Stimulated activated CD8-positive, alpha-beta memory T cell treated with anti-CD3 and anti-CD28 coated beads, Interleukin-4, amount 100 ng/mL, for 48 hours (primary cell): ENCODE results near the gene CPZ.
"Not testable (repeated sequence)": the region's sequence is repeated elsewhere in the genome, so short reads cannot be mapped to it uniquely, and the experiment has no call there.

Experiments used
- DNase-seq: peaks from one replicate; pipeline ENCODE4 v3.0.0-alpha.2; 2020

The CPZ gene

DNA sequence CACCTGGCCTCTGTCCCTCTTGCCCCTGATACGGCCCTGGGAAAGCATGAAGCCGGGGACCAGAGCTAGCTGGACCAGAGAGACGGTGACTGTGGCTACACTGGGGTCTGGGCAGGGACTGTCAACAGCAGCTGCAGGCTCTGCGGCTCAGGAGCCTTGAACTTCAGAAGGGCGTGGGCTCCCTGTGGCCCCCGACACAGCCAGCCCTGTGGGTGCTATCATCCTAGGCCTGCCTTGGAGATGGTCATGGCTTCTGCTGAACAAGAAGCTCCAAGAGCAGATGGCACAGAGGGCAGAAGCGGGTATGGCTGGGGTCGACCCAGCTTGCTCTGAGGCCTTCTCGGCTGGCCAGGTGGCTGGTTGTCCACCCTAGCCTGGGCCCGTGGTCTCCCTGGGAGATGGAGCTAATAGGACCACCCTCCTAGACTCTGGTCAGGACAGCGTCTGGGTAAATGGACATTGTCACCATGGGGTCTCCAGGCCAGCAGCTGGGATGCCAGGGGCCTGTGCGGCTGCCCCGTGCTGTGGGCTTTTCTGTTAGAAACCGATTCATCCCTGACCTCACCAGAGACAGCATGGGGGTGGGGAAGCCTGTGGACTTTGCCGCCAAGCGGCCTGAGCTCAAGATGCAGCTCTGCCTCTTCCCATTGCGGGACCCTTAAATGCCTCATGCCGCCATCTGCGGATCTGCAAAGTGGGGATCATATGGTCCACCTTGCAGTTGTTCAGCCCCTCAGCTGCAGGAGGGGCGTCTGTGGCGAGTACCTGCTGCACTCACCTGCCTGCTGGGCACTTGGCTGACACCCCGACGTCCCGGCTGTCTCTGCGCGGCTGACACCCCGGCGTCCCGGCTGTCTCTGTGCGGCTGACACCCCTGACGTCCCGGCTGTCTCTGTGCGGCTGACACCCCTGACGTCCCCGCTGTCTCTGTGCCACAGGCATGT is 21.1 kb downstream of the CPZ start:
- DNase-seq: no peak

DNA sequence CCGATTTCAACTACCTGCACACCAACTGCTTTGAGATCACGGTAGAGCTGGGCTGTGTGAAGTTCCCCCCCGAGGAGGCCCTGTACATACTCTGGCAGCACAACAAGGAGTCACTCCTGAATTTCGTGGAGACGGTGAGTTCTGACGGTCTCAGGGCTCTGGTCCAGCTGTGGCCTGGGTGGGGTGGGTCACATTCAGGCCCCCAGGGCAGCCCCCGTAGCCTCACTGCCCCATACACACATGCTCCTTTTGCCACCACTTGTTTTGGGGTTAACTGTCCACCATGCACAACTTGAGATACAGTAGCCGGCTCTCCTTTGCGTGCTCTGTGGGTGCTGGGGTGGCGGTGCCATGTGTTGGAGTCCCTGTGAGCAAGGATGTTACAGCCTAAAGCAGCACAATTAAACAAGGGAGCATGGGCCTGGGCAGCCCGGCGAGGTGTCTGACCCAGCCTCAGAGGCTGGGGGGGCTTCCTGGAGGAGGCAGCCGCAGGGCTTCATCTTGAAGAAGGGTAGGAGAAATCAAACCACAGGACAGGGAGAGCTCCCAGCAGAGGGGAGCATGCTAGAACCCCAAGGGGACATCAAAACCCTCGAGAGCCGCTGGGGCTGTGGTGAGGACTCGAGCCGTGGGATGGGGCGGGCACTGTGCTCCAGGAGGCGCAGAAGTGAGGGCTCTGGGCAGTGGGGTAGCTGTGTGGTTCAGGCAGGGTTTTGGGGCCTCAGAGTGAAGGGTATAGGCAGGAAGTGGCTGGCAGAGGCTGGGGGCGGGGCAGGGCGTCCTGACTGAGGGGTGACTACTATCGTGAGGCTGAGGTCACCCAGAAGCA is 22.0 kb downstream of the CPZ start:
- DNase-seq: no peak

DNA sequence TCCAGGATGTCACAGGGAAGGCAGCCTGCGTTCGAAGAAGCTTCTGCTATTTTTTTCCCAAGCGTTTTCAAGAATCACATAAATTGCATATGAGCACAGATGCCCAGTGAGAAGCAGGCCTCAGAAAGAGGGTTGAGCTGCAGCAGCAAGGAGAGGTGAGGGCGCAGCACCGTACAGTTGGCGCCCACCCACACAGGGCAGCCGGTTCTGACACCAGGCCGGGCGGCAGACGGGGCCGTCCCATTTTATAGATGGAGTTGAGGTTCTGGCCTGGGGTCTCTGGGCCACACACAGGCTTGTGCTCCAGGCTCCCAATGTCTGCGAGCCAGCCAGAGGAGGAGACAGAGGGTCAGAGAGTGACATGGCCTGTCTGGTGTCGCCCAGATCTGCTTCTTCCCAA is 22.8 kb downstream of the CPZ start:
- DNase-seq: no peak

DNA sequence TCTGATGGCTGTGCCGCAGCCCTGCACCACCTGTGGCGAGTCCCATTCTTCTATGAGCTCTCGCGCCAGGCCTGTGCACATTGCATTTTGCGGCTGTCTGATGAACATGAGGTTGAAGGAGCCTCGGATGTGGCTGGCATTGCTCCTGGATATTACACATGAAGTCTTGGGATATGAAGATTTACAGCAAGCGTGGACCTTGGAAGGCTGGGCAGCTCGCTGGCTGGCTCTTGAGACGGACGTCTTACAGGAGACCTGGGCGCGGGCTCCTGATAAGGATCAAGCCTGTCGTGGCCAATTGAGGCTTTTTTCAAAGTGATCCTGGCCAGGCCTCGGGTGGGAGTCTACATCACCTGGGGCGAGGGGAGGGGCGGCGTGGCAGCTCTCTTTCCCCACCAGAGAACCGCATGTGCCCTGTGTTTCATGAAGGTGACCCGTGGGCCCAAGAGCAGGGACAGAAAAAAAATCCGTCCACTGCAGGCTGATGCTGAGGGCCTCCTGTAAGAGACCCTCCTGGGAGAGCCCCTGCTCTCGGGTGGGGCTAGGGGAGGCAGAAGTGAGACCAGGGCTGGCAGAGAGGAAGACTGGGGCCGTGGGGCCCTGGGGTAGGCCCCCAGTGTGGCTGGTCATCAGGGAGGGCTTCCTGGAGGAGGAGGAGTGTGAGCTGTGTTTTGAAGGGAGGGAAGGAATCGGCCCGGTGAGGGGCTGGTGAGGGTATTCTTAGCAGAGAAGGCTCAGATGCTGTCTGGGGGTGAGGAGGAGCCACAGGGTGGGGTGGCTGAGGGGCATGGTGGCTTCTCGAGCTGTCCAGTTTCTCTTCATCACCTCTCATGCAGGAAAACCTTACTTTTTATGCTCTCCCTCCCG is 23.6 kb downstream of the CPZ start:
- no peak for DNase-seq

DNA sequence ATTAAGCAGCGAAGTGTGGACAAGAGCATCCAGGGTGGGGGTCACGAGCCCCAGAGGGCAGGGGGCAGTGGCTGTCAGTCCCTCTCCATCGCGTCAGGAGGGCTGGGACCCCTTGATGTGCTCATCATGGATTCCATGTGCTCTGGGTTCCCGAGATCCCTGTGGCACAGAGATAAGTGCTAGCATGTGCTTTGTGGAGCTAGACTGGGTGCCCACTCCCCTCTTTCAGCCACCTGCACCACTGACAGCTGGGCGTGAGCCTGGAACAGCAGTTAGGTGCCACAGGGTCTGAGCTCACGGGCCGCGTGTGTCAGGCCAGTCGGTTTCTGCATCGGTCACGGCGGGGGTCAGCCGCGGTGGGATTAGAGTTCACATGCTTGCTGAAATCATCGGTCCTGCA is 24.3 kb downstream of the CPZ start:
- DNase-seq: no peak

DNA sequence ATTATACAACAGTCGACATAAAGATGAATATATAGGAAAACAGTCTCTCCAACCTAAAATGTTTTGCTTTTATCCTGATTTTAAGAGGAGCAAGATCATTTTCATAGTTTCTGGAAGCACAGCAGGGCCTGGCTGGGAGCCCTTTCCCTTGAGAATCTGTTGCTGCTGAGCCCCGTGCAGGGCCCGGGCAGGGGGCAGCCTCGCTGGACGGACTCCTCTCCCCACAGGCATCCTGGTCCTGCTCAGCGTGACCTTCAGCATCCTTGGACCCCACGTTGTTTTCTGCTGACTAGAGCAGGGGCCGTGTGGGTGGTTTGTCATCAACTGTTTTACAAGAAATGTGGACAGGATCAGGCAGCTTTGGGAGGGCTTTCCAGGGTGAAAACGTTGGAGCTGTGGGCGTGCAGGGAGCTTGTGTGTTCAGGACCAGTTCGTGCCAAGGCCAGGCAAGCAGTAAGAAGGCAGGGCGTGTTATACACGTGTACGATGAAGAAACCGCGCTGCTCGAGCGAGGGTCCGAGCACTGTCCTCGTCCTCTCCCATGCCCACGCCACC is 25.0 kb downstream of the CPZ start:
- no peak for DNase-seq

DNA sequence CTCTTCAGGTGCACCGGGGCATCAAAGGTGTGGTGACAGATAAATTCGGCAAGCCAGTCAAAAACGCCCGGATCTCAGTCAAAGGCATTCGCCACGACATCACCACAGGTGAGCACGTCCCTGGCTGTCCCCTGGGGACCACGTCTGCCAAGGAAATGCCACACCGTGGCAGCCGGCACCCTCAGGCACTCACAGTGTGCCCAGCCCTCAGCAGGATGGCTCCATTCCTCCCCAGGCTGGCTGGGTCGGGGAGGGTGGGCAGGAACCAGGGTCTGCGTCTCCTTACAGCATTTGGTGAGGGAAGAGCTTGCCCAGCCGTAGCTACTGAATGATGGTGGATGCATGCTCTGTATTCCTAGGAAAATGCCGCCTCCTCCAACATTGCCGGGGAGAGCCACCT is 25.9 kb downstream of the CPZ start:
- no peak for DNase-seq

DNA sequence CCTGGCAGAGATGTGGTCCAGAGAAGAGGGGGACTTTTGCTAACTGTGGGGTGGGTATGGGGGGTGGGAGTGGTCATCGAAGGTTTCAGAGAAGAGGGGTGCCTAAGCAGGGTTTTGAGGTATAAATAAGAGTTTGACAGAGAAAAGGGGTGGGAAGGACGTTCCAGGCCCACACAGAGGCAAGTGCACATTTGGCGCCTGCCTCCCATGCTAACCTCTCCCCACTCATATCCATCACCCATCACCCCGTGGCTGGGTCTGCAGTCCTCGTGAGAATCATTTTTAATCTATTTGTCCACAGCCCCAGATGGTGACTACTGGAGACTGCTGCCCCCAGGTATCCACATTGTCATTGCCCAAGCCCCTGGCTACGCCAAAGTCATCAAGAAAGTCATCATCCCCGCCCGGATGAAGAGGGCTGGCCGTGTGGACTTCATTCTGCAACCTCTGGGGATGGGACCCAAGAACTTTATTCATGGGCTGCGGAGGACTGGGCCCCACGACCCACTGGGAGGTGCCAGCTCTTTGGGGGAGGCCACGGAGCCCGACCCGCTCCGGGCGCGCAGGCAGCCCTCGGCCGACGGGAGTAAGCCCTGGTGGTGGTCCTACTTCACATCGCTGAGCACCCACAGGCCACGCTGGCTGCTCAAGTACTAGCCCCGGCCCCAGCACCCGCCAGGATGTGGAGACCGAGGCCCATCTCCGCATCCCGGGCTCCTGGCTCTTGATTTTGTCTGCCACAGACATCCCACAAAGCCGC is 26.6 kb downstream of the CPZ start:
- no peak for DNase-seq

DNA sequence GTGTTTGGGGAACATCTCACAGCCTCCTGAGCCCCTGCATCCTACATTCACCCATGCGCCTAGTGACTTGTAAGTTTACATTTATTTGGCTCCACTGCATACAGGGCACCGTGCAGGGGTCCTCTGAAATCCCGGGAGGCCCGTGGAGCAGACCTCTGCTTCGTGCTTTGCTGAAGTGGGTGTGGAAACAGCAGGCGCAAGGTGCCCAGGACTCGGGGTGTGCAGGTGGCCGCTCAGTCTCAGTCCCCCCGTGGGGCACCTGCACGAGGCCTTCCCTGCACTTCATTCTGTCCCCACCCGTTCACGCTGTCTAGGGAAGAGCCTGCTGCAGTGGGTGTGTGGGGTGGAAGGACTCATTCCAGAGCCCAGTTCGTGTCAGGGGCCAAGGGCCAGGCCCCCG is 28.6 kb downstream of the CPZ start:
- not testable (repeated sequence) for DNase-seq

DNA sequence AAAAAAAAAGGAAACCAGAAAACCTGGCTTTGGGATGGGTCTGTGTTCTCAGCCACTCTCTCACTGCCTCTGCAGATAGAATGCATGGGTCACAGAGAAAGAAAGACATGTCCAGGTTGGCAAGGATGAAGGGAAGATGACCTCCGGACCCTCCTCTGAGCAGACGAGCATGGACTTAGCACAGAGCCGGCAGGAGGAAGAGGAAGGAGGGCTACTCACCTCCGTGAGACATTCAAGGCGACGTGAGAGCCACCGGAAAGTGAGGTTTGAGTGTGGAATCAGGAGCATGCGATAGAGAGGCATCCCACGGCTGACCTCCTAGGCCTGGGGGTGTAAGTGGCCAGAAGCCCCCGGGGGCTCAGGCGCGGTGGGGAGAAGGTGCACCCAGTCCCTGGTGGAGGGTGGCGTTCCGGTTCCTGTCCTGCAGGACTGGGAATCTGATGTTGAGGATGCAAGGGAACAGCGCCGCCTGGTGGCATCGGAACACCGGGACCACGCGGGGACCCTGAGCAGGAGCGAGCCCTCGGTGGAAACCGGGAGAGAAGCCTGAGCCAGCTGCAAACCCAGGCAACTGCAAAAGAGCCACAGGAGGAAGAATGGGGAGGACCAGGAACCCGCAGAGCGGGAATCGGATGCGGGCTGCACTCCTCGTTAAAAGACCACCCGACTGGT is 32.2 kb downstream of the CPZ start:
- not testable (repeated sequence) for DNase-seq

DNA sequence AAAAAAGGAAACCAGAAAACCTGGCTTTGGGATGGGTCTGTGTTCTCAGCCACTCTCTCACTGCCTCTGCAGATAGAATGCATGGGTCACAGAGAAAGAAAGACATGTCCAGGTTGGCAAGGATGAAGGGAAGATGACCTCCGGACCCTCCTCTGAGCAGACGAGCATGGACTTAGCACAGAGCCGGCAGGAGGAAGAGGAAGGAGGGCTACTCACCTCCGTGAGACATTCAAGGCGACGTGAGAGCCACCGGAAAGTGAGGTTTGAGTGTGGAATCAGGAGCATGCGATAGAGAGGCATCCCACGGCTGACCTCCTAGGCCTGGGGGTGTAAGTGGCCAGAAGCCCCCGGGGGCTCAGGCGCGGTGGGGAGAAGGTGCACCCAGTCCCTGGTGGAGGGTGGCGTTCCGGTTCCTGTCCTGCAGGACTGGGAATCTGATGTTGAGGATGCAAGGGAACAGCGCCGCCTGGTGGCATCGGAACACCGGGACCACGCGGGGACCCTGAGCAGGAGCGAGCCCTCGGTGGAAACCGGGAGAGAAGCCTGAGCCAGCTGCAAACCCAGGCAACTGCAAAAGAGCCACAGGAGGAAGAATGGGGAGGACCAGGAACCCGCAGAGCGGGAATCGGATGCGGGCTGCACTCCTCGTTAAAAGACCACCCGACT is 37.8 kb downstream of the CPZ start:
- not testable (repeated sequence) for DNase-seq

DNA sequence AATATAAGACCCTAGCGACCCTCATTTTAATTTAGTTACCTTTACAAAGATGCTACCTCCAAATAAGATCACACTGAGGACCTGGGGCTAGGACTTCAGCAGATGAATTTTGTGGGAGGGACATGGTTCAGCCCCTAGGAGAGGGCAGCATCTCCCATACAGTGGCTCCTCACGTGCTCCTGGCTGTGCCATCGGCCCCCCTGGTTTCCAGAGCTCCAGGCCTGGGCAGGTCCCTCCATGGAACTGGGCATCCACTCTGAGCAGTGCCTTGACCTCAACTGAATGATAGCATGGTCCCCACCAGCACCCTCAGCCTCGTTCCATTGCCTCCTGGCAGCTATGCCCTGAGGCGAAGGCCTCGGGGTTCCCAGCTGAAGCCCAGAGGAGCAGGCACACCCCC is 39.3 kb downstream of the CPZ start:
- DNase-seq: not testable (repeated sequence)

DNA sequence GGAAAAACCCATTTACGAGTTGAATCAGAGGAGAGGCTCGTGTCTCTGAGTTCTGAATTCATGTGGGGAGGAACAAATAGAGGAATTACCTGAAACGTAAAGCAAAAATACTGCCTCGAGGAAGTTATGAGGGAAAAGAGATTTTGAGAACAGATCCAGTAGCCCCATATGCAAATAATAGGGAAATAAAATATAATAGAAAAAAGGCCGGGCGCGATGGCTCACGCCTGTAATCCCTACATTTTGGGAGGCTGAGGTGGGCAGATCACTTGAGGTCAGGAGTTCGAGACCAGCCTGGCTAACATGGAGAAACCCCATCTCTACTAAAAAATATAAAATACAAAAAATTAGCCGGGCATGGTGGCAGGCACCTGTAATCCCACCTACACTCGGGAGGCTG is 42.2 kb downstream of the CPZ start:
- not testable (repeated sequence) for DNase-seq

DNA sequence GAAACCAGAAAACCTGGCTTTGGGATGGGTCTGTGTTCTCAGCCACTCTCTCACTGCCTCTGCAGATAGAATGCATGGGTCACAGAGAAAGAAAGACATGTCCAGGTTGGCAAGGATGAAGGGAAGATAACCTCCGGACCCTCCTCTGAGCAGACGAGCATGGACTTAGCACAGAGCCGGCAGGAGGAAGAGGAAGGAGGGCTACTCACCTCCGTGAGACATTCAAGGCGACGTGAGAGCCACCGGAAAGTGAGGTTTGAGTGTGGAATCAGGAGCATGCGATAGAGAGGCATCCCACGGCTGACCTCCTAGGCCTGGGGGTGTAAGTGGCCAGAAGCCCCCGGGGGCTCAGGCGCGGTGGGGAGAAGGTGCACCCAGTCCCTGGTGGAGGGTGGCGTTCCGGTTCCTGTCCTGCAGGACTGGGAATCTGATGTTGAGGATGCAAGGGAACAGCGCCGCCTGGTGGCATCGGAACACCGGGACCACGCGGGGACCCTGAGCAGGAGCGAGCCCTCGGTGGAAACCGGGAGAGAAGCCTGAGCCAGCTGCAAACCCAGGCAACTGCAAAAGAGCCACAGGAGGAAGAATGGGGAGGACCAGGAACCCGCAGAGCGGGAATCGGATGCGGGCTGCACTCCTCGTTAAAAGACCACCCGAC is 43.5 kb downstream of the CPZ start:
- not testable (repeated sequence) for DNase-seq

DNA sequence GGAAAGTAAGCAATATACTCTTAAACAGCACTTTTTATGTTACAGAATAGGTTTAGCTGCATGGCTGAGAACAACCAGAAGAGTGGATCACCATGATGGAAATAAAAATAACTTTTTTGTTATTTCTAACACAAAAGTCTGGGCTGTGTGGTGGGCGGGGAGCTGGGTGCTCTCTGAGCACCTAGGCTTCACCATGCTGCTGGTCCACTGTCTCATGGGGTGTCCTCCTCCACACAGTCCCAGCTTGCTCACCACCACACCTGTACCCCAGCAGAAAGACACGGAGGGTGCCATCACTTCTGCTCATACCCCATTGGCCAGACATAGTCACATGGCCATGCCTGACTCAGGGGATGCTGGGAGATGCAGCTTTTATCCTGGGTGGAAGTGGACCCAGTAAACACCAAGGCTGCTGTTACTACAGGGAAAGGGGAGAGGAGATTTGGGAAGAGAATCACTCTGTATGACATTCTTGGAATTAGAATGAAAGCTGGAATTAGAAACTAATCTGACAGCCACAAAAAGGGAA is 45.0 kb downstream of the CPZ start:
- no peak for DNase-seq

DNA sequence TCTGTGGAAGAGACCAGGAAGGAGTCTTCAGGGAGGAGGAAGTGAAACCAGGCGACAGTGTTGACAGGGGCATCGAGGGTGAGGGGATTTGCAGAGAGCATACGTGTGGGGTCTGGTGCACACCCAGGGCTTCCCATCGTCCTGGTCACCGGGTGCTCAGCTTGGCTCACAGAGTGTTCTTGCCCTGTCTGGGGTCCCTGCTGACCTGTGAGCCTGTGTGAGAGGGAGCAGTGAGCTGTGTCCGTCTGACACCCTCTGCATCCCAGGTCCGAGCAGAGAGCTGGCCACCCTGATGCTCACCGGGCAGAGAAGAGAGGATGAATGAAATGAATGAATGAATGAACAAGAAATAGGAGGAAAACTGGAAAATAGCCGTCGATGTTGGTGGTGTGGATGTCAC is 46.5 kb downstream of the CPZ start:
- DNase-seq: no peak

DNA sequence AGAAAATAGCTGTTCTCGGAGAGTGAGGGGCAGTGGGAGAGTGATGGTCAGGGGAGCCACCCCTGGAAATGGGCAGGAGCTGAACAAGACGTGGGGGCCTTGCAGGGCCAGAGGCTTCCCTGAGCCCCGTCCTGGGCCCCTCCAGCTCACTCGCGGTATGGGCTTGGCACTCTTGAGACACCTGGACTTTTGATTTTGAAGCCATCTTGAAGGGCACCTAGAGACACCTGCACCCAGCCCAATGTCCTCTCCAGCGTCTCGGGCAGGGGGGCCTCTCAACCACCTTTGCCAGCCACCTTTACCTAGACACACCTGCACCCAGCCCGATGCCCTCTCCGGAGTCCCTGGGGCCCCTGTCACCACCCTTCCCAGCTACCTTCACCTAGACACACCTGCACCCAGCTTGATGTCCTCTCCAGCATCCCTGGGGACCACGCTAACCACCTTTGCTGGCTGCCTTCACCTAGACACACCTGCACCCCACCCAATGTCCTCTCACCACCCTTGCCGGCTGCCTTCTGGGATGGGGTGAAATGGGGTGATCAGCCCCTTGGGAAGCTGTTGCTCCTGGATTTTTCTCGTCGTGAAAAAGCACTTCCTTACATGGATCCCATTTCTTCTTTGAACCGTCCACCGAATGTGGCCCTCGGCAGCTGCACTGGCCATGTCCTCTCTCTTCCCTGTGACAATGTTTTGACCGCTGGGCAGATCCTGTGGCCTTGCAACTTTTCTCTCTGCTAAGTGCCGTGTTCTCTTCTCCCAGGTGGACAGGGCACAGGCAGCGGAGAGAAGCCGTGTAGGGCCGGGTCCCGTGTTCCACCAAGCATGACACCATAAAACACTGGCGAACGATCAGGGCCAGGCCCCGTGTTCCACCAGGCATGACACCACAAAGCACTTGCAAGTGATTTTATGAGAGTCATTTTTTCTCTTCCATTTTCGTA is 47.5 kb downstream of the CPZ start:
- no peak for DNase-seq

DNA sequence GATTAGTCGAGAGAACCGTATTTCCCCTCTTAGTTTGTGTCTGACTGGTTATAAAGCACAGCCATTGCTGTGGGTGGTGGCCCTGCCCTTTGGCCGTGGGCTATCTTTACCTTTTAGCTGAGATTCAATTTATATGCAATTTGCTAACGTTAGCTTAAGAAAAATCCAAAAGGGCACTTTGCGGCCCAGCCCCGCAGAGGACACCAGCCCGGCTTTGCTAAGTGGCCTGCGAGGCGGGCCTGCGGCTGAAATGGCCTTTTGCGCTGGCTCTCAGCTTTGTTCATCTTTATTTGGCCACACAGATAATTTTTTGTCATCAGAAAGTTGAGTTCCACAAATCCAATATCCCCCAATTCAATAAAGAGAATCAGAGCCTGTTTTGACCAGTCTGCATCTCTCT is 48.3 kb downstream of the CPZ start:
- DNase-seq: no peak

DNA sequence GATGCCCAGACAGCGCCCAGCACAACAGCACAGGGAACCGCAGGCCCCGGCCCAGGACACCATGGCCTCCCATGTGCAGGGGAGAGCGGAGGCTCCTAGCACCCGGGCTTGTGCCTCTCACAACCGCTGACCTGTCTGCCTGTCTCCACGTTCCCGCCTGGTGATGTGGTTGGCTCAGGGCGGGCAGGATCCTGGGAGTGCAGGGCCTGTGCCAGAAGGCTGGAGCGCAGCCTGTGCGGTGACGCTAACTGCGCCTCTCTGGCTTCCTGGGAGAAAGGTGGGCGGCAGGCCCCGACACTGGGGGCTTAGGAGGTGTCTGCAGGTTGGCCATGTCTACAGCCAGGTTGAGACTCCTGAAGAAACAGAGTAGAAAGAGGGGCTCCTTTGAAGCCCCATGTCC is 48.7 kb downstream of the CPZ start:
- DNase-seq: no peak
